ENCODE results near the gene PCDHGB1.

The PCDHGB1 gene

GRCh38 chr5:141320225-141321169 lies 29.4 kb upstream of the PCDHGB1 start, which contains the start of gene TAF7 (continued):
- TF ChIP-seq ZNF112 (tag by site-specific recombination; IDR thresholded peaks at IDR 0.05) (no peak), ATF2 (tag by site-specific recombination; IDR thresholded peaks at IDR 0.05; ENCODE audit: low read depth) (no peak), ZNF791 (tag by site-specific recombination; IDR thresholded peaks at IDR 0.05) (no peak), ZNF311 (tag by site-specific recombination; IDR thresholded peaks at IDR 0.05; ENCODE audit: borderline replicate concordance) (no peak), ZNF843 (tag by site-specific recombination; IDR thresholded peaks at IDR 0.05) (no peak; the same call in 1 of the 2 replicates), ZNF747 (tag by site-specific recombination; IDR thresholded peaks at IDR 0.05) (no peak), SP2 (tag by site-specific recombination; IDR thresholded peaks at IDR 0.05) (peak; percentile 86), ZNF624 (tag by site-specific recombination; IDR thresholded peaks at IDR 0.05) (no peak), ZSCAN5A (tag by site-specific recombination; IDR thresholded peaks at IDR 0.05) (0 out of 2 replicates have a peak, but pooled peaks have one; percentile 41)

- TF ChIP-seq ZNF391 (tag by site-specific recombination; IDR thresholded peaks at IDR 0.05; ENCODE audit: borderline replicate concordance, low read depth) = no peak
- TF ChIP-seq PRDM4 (tag by site-specific recombination; IDR thresholded peaks at IDR 0.05) = no peak
- TF ChIP-seq ZNF2 (tag by site-specific recombination; IDR thresholded peaks at IDR 0.05) = no peak
- no peak for TF ChIP-seq ZNF16 (tag by site-specific recombination; IDR thresholded peaks at IDR 0.05; ENCODE audit: low read depth)
- no peak for TF ChIP-seq ZNF76 (tag by site-specific recombination; IDR thresholded peaks at IDR 0.05; ENCODE audit: borderline replicate concordance, low read depth)
- CTCF ChIA-PET = interaction anchor here (1.3 to 3.1 kb wide), 2 partner anchors 21 to 28 kb away, joined by 5 to 9 read pairs; partner anchors contain the start of gene PCDHGA3
- H3K4me1 ChIP-seq (ENCODE audit: control insufficient read depth, insufficient read depth, low read length) = no peaks in the 10 kb centered on the region
- peaks cover 0 to 21% of the 10 kb centered on the region in 2 experiments; a peak in 2 of 3 replicates for H3K36me3 ChIP-seq (ENCODE audit: control insufficient read depth in 2 of 2, insufficient read depth in 1 of 2, low read length in 2 of 2)
- POLR2A ChIA-PET = no interaction called here
- H3K9me3 ChIP-seq (ENCODE audit: control insufficient read depth, insufficient read depth, low read depth, low read length) = peaks cover 5% of the 10 kb centered on the region; the same call in 1 of the 2 replicates
- H3K27ac ChIP-seq (ENCODE audit: extremely low read depth, low read depth, low read length) = no peak overlapping the region
- H3K4me3 ChIP-seq (ENCODE audit: low read depth, low read length) = no peak overlapping the region
Observed at GRCh38 chr5:141322261-141322660, 27.6 kb upstream of the PCDHGB1 start.

- Histone ChIP-seq H3K4me3 (ENCODE audit: low read depth, low read length) (no peak overlapping the region), H3K27ac (ENCODE audit: extremely low read depth, low read depth, low read length) (no peak overlapping the region), H3K9me3 (ENCODE audit: control insufficient read depth, insufficient read depth, low read depth, low read length) (no peaks in the 10 kb centered on the region), H3K4me1 (ENCODE audit: control insufficient read depth, insufficient read depth, low read length) (no peaks in the 10 kb centered on the region), H3K36me3 (ENCODE audit: control insufficient read depth in 2 of 2, insufficient read depth in 1 of 2, low read length in 2 of 2) (no peaks in the 10 kb centered on the region)
- CTCF ChIA-PET = interaction anchor here (0.5 to 5.3 kb wide), 2 partner anchors 13 to 1373 kb away, joined by 6 to 41 read pairs; partner anchors contain the start of gene PCDHGA2
- TF ChIP-seq TRIM28 (IDR thresholded peaks at IDR 0.05; ENCODE audit: borderline replicate concordance, low read length) (0 out of 2 replicates have a peak, but pooled peaks have one; percentile 16), SETDB1 (IDR thresholded peaks at IDR 0.05; ENCODE audit: insufficient read length, low read length) (peak; percentile 38), ZNF621 (tag by site-specific recombination; IDR thresholded peaks at IDR 0.05) (no peak)
- POLR2A ChIA-PET = interaction anchor here (0.7 kb wide), 1 partner anchor 38 kb away, joined by 3 read pairs; the partner anchor contains the start of gene PCDHGA5
Observed at GRCh38 chr5:141326088-141326854, 23.6 kb upstream of the PCDHGB1 start.
